ENCODE results near the gene CARD10.

DNA sequence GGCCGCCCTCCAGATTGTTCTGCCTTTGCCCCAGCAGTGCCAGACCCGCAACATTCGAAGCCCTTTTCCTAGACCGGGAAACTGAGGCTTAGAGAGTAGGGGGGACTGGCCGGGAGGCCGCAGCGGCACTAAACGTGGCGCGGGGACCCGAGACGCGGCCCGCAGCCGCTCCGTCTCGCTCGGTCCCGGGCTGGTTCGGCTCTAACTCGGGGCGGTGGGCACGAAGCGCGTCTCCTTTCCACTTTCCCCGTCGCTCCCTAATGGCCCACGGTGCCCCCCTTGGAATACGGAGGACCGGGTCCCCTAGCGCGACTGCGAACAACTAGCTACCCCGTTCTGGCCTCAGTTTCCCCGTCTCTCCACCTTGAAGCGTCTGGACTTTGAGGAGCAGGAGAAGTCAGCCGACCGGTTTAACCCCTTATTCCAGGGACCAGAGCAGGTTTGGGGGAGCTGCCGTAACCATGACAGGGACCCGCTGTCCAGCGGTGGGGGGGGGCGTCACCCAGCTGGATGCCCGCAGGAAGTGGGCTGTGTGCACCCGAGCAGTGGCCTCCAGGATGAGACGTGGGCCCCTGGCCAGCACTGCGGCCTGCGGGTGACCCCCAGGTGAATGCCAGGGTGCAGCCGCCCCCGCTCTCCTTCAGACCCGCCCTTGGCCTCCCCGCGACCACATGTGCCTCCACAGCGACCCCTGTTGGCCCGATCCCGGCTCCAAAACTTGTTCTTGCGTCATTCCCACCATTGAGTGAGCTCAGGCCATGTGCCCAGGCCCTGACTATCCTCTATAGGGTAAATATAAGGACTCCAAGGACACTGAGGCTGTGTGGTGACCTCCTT is 42.2 kb upstream of the CARD10 start:
- no peak for TF ChIP-seq TAF1 (IDR thresholded peaks at IDR 0.05; ENCODE audit: borderline replicate concordance, low read depth, low read length)
- TF ChIP-seq POLR2A (IDR thresholded peaks at IDR 0.05; ENCODE audit: low read depth, low read length): no peak
